Mesenchymal stem cell (in vitro differentiated cells and primary cell): Measurements from ENCODE around the gene PGGHG.
A peak's percentile ranks its signal among the peaks of the same experiment; 100 is the strongest.
"Not testable (repeated sequence)": the region's sequence is repeated elsewhere in the genome, so short reads cannot be mapped to it uniquely, and the experiment has no call there.

Source experiments
- DNase-seq: peaks from one replicate; pipeline ENCODE4 v3.0.0-alpha.2; 2013
- H2AFZ ChIP-seq: one replicate; pipeline ENCODE4 v1.6.1; 2013; ENCODE audit warnings: low read depth, mild to moderate bottlenecking, control low read depth, inconsistent platforms, low read length, moderate library complexity
- H2AK5ac ChIP-seq: 2 replicates; pipeline ENCODE4 v1.6.1; 2013; ENCODE audit warnings: low read length, moderate library complexity, mild to moderate bottlenecking, inconsistent platforms; ENCODE audit not compliant: severe bottlenecking
- H2BK120ac ChIP-seq: one replicate; pipeline ENCODE4 v1.6.1; 2013; ENCODE audit warnings: low read depth, mild to moderate bottlenecking, inconsistent platforms, low read length, moderate library complexity
- H2BK12ac ChIP-seq, 2 experiments: one replicate each; pipeline ENCODE4 v1.6.1; 2013; ENCODE audit warnings: inconsistent platforms in 2 of 2, low read length in 2 of 2, mild to moderate bottlenecking in 2 of 2, moderate library complexity in 2 of 2, control low read depth in 1 of 2
- H2BK15ac ChIP-seq: one replicate; pipeline ENCODE4 v1.6.1; 2013; ENCODE audit warnings: mild to moderate bottlenecking, low read depth, inconsistent platforms; ENCODE audit not compliant: poor library complexity, severe bottlenecking
- H2BK5ac ChIP-seq: 2 replicates; pipeline ENCODE4 v1.6.1; 2013; ENCODE audit warnings: low read depth, mild to moderate bottlenecking, low read length, control low read depth, inconsistent platforms; ENCODE audit not compliant: poor library complexity, severe bottlenecking
- H3K14ac ChIP-seq, 2 experiments: one replicate each; pipeline ENCODE4 v1.6.1; 2013; ENCODE audit warnings: inconsistent platforms in 2 of 2, low read length in 2 of 2, control low read depth in 1 of 2, mild to moderate bottlenecking in 1 of 2, moderate library complexity in 1 of 2
- H3K18ac ChIP-seq, 2 experiments: one replicate each; pipeline ENCODE4 v1.6.1; 2013; ENCODE audit warnings: inconsistent platforms in 2 of 2, low read length in 2 of 2, control low read depth in 1 of 2, low read depth in 1 of 2, mild to moderate bottlenecking in 1 of 2
- H3K23ac ChIP-seq, 2 experiments: one replicate each; pipeline ENCODE4 v1.6.1; 2013; ENCODE audit warnings: inconsistent platforms in 2 of 2, low read length in 2 of 2, mild to moderate bottlenecking in 2 of 2, moderate library complexity in 2 of 2, control low read depth in 1 of 2
- H3K27ac ChIP-seq: 2 replicates; pipeline ENCODE4 v1.5.1; 2013; ENCODE audit warnings: mild to moderate bottlenecking, moderate library complexity, low read length, control low read depth, inconsistent platforms; ENCODE audit not compliant: poor library complexity, severe bottlenecking
- H3K27me3 ChIP-seq, 2 experiments: 2 replicates each; pipeline versions ENCODE4 v1.6.1 to v1.7.0; 2013; ENCODE audit warnings: low read length in 2 of 2, mild to moderate bottlenecking in 2 of 2, moderate library complexity in 2 of 2, control low read depth in 1 of 2, inconsistent platforms in 1 of 2; ENCODE audit not compliant: control insufficient read depth in 1 of 2, insufficient read depth in 1 of 2
- H3K36me3 ChIP-seq, 2 experiments: 2 replicates each; pipeline versions ENCODE4 v1.6.1 to v1.7.0; 2013; ENCODE audit warnings: low read length in 2 of 2, control low read depth in 1 of 2, inconsistent platforms in 1 of 2, low read depth in 1 of 2, mild to moderate bottlenecking in 1 of 2; ENCODE audit not compliant: insufficient read depth in 2 of 2, control insufficient read depth in 1 of 2
- H3K4ac ChIP-seq, 2 experiments: one replicate each; pipeline ENCODE4 v1.6.1; 2013; ENCODE audit warnings: inconsistent platforms in 2 of 2, low read length in 2 of 2, mild to moderate bottlenecking in 2 of 2, moderate library complexity in 2 of 2, control low read depth in 1 of 2, low read depth in 1 of 2
- H3K4me1 ChIP-seq: 2 replicates; pipeline ENCODE4 v1.6.1; 2013; ENCODE audit warnings: low read depth, low read length, control low read depth; ENCODE audit not compliant: control insufficient read depth, insufficient read depth
- H3K4me2 ChIP-seq: 2 replicates; pipeline ENCODE4 v1.6.1; 2013; ENCODE audit warnings: low read length, mild to moderate bottlenecking, inconsistent platforms; ENCODE audit not compliant: poor library complexity, severe bottlenecking
- H3K4me3 ChIP-seq, 2 experiments: 2 replicates each; pipeline versions ENCODE4 v1.5.1 to v1.7.0; 2013; ENCODE audit warnings: low read length in 2 of 2, mild to moderate bottlenecking in 2 of 2, control low read depth in 1 of 2, low read depth in 1 of 2; ENCODE audit not compliant: insufficient read depth in 1 of 2
- H3K79me1 ChIP-seq: replicated peaks from 2 replicates; pipeline ENCODE4 v1.6.1; 2013; ENCODE audit warnings: mild to moderate bottlenecking, control low read depth, low read length, inconsistent platforms; ENCODE audit not compliant: poor library complexity, severe bottlenecking
- H3K9ac ChIP-seq: 2 replicates; pipeline ENCODE4 v1.7.0; 2013; ENCODE audit warnings: mild to moderate bottlenecking, low read length, moderate library complexity
- H3K9me3 ChIP-seq: 2 replicates; pipeline ENCODE4 v1.7.0; 2013; ENCODE audit warnings: mild to moderate bottlenecking, low read length; ENCODE audit not compliant: control insufficient read depth
- H4K8ac ChIP-seq: one replicate; pipeline ENCODE4 v1.6.1; 2013; ENCODE audit warnings: inconsistent platforms, mild to moderate bottlenecking, low read length, moderate library complexity
- H4K91ac ChIP-seq: one replicate; pipeline ENCODE4 v1.6.1; 2013; ENCODE audit warnings: mild to moderate bottlenecking, low read length, inconsistent platforms
- WGBS: methylation state at CpG from one replicate; pipeline ENCODE4 v1.1.7; 2013; ENCODE audit warnings: mixed read lengths; 5-methylcytosine and 5-hydroxymethylcytosine counted together

PGGHG gene

DNA sequence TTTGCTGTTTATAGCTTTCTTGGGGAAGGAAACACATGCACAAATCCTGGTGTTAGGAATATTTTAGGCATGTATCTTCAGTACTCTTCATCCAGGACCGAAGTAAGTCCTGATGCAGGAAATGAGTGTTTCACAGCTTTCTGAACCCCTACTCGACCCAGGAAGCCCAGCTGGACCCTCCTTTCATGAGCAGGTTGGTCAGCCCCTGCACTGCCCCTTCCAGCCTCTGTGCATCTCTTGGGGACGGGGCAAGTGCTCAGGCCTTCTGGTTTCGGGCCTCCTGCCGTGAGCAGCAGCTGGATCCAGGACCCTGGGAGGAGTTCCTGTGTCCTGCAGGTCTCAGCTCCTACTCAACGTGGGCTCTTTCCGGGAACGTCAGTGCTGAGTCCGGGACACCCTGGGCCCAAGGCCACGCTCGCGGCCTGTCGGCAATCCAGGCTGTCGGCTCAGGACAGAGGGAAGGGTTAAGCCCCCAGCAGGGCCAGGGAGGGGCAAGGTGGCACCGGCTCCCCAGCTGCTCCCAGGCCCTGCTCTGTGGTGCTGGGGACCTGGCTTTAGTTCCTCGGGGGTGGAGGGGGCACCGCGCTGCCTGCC, 21.1 kb downstream of the PGGHG start:
- not testable (repeated sequence) for H3K79me1 ChIP-seq, H2AFZ ChIP-seq, H2BK15ac ChIP-seq, H3K36me3 ChIP-seq, H3K27me3 ChIP-seq, H2BK120ac ChIP-seq, H4K8ac ChIP-seq, H3K4ac ChIP-seq, H3K9me3 ChIP-seq, H2AK5ac ChIP-seq, H2BK5ac ChIP-seq, H4K91ac ChIP-seq
- Histone ChIP-seq H3K27ac (peak overlapping the region; percentile 16), H3K4me3 (peak overlapping the region in 1 of 2 experiments; percentile 94), H2BK12ac (peak overlapping the region in 1 of 2 experiments; percentile 15), H3K4me1 (peaks cover 35% of the 10 kb centered on the region), H3K9ac (peak overlapping the region; percentile 84), H3K23ac (peak overlapping the region in 1 of 2 experiments; percentile 34), H3K4me2 (peak overlapping the region; percentile 15), H3K14ac (peak overlapping the region in 1 of 2 experiments; percentile 26), H3K18ac (peak overlapping the region; percentile 8 to 93)
- DNase-seq, result peak; percentile 31
- WGBS, result 0% methylated on average over 2 of the region's 18 CpGs

DNA sequence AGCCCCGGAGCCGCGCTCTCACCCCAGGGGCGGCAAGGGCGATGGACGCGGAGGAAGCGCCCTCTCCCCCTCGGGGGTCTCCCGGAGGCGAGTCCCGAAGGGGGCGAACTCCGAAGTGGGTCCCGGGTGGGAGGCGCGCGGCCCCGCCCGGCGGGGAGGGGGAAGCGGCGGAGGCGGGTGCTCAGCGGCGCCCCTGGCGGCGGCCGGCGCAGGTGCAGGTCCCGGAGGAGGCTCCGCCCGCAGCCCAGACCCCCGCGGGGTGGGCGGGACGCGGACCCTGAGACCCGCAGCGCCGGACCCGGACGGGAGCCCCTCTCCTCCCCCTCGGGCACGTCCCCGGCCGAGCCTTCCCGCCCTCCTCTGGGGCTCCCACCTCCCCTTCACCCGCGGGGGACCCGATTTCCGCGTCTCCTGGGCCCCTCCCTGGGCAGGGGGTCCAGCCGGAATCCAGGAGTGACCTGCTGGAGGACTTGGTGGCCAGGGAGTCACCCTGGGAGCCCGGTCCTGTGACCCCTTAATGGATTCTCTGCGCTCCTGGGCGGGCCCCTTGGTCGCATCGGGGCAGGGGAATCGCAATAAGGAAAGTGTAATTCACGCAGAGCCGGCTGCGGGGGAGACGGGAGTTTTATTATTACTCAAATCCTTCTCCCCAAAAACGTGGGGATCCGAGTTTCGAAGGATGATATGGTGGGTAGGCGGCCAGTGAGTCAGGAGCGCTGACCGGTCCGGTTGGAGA, 22.3 kb downstream of the PGGHG start:
- not testable (repeated sequence) for H3K23ac ChIP-seq, H3K4me2 ChIP-seq, H2BK12ac ChIP-seq, H4K8ac ChIP-seq, H2BK5ac ChIP-seq, H3K14ac ChIP-seq, H3K9me3 ChIP-seq, H2BK15ac ChIP-seq, H3K27ac ChIP-seq, H4K91ac ChIP-seq, H2AK5ac ChIP-seq, DNase-seq, H3K27me3 ChIP-seq, H3K36me3 ChIP-seq, H3K4ac ChIP-seq, H2AFZ ChIP-seq, H2BK120ac ChIP-seq
- peaks cover 46% of the 10 kb centered on the region for H3K4me1 ChIP-seq
- H3K4me3 ChIP-seq, result peak overlapping the region in 1 of 2 experiments; percentile 66
- H3K18ac ChIP-seq, result peak overlapping the region in 1 of 2 experiments; percentile 43
- peak overlapping the region; percentile 88 for H3K9ac ChIP-seq
- peaks cover 14% of the 10 kb centered on the region for H3K79me1 ChIP-seq
- WGBS, result no CpG with 5 or more reads among the region's 71 CpGs

DNA sequence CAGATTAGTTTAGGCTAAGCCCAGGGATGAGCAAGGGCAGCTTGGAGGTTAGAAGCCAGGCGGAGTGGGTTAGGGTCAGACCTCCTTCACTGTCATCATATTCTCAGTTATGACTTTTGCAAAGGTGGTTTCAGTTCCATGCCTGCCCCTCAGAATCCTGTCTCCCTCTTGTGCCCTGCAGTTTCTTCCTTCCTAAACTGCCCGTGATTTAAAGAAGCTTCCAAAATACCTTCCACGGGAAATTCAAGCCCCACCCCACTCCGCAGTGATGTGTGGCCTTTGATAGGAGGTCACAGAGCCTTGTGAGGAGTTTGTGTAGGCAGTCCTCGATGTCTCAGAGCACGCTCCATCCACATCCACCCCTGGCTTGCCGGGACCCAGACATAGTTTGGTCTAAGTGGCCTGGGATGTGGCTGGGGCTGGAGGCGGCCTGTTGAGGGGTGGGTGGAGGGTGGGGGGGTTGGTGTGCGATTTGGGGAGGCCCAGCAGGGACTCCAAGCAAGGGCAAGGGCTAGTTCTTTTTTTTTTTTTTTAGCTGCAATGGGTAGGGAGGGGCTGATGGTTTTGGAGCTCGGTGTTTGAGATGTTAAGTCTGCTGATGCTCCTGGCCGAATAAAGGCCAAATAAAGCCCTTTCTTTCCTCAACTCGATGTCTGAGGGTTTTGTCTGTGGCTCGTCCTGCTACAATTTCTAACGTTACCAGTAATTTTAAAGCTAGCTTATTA, 23.3 kb downstream of the PGGHG start:
- peak overlapping the region; percentile 61 for H2AK5ac ChIP-seq
- H2AFZ ChIP-seq, result no peak overlapping the region
- H3K4me1 ChIP-seq, result peaks cover 44% of the 10 kb centered on the region
- H3K27ac ChIP-seq, result no peak overlapping the region
- no peaks in the 10 kb centered on the region for H3K9me3 ChIP-seq
- peaks cover 0 to 7% of the 10 kb centered on the region in 2 experiments for H3K36me3 ChIP-seq
- peak overlapping the region; percentile 23 for H2BK15ac ChIP-seq
- 68% methylated on average over 10 of the region's 14 CpGs for WGBS
- peak overlapping the region in 1 of 2 experiments; percentile 69 for H3K4ac ChIP-seq
- peaks cover 17% of the 10 kb centered on the region for H3K79me1 ChIP-seq
- H3K4me2 ChIP-seq, result no peak overlapping the region
- peak overlapping the region; percentile 92 for H2BK120ac ChIP-seq
- H3K18ac ChIP-seq, result peak overlapping the region; percentile 13 to 19
- no peak overlapping the region for H3K14ac ChIP-seq
- H3K23ac ChIP-seq, result no peak overlapping the region
- no peak overlapping the region for H2BK5ac ChIP-seq
- peak overlapping the region; percentile 83 for H4K91ac ChIP-seq
- DNase-seq, result no peak
- H3K9ac ChIP-seq, result peak overlapping the region; percentile 88
- peak overlapping the region; percentile 19 for H4K8ac ChIP-seq
- peak overlapping the region in 1 of 2 experiments; percentile 84 for H2BK12ac ChIP-seq
- H3K4me3 ChIP-seq, result peak overlapping the region in 1 of 2 experiments; percentile 66
- H3K27me3 ChIP-seq, result peaks cover 0 to 10% of the 10 kb centered on the region in 2 experiments
